Amygdala (tissue), 56 donors: ENCODE data around the gene ST8SIA5.
A peak's percentile ranks its signal among the peaks of the same experiment; 100 is the strongest.

Experiments
- DNase-seq, 56 donors: peaks; one replicate each; lab custom pipeline; 2025; lab: John Stamatoyannopoulos, UW

The ST8SIA5 gene

DNA sequence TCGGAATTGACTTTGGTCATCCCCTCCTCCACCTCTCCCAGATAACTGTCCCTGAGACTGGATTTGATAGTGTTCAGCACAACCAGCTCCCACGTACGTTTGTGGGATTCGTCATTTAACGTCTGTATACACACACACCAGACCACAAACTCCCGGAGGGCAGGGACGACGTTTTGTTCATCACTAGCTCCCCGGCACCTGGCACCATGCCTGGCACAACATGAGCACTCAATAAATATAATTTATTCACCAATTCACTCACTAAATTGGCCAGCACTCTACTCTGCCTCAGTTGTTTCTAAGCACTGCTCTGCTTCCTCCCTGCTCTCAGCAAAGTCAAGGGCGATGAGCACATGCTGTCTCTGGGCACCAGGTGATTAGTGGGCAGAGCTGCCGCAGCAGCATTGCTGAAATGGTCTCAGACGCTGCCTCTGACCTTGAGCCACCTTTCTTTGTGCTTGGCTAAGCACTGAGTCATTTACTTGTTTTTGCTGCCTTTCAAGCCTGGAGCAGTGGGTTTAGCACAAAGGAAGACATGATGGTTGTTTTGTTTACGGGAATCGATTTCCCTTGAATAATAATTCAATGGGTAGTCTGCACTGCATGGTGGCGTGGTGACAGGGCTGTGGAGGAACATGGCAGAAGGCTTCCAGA is 80.5 kb downstream of the ST8SIA5 start:
- peak in 1 of 56 donors; percentile 12 for DNase-seq

DNA sequence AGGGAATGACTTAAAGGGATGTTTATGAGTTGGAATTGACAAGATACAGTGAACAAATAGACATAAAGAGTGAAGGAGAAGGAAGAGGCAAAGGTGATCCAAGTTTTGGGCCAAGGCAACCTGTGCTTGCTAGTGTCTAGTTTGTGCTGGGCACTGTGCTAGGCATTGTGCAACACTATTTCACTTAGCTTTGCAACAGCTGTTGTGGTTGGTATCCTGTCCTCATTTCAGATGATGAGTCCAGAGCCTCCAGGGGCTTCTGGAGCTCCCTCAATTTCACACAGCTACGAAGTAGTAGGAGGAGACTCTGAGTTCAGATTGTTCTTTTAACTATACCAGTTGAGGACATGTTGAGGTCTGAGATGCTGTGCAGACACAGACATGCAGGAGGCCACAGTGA is 81.7 kb downstream of the ST8SIA5 start:
- DNase-seq: no peak

DNA sequence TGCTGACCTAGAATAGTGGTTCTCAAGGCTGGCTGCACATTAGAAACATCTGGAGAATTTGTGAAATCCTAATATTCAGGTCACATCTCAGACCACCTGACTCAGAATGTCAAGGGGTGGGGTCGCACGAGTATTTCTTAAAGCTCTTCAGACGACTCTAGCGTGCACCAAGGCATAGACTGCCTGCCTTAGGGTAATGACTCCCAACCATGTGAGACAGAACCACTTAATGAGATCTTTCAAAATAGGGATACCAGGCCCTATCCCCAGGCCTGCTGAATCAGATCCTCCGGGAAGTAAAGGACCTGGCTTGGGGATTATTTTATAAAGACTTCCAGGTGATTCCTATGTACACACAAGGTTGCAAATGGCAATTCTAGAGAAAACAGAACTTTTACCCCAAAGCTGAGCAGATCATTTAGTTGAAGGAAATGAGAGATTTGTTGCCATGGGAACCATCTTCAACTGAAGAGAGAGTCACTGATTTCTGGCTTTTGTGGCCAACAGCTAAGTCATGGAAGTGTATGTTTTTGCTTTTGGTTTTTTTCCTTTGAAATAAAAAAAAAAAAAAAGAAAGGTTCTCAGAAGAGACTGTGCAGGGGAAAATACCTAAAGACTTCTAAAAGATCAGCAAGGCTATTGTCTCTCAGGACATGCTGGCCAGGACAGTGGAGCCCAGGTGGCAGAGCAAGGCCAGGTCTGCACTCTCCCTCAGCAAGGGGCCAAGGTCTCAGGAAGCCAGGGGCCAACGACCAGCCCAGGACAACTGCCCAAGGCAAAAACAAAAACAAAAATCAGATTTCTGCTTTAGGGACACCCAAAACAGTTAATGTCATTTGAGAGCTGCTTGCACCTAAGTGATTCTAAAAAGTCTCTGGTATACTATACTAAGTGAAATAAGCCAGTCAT is 84.5 kb downstream of the ST8SIA5 start:
- DNase-seq: no peak

DNA sequence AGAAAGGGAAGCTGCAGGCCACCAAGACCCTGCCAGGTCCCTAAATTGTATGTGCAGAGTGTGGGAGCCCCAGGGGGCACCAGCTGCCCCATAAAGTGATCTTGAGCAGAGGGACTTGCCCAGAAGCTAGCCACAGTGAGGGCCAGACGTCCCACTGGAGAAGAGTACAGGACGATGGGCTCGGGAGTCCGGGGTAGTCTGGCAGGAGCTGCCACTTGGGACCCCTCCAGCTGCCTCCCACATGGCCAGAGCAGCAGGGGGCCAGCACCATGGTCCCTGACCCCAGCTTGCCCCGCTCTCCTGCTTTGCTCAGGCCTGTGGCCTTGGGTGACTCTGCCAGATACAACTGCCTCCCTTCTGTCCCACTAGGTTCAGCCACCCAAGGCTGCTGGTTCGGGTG is 88.2 kb downstream of the ST8SIA5 start:
- DNase-seq: no peak

DNA sequence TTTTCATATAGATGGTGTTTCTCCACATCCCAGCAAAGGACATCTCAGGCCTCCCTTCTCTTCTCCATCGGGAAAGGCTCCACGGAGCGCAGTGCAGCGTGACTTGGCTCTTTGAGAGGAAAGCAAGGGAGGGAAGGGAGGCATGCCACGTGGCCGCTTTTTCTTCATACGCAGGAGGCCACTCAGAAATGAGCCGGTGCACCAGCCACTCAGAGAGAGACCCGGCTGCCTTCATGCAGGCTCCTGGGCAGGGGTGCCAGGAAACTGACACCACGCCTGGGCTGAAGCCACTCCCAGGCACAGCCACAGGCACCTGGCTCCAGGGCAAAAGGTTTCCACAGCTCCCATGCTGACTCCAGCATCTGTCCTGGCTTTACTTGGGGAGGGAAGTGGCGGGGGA is 88.7 kb downstream of the ST8SIA5 start:
- DNase-seq: peak in 1 of 56 donors; percentile 11

DNA sequence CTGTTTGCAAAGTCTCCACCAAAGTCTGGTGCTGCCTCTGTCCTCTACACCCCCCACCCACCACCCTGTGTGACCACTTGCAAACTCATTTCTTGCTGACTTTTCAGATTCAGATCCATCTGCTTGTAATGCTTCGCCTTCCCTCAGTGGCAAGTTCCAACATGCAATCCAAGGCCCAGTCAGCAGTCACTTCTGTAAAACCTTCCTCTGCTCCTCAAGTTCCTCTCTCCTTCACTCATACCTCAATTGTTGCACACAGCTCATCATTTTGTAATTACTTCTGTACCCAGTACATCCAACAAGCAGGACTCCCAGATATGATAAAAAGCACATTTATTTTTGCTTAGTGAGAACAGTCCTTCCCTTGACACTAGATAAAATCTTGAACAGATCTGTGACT is 93.3 kb downstream of the ST8SIA5 start:
- DNase-seq: no peak

DNA sequence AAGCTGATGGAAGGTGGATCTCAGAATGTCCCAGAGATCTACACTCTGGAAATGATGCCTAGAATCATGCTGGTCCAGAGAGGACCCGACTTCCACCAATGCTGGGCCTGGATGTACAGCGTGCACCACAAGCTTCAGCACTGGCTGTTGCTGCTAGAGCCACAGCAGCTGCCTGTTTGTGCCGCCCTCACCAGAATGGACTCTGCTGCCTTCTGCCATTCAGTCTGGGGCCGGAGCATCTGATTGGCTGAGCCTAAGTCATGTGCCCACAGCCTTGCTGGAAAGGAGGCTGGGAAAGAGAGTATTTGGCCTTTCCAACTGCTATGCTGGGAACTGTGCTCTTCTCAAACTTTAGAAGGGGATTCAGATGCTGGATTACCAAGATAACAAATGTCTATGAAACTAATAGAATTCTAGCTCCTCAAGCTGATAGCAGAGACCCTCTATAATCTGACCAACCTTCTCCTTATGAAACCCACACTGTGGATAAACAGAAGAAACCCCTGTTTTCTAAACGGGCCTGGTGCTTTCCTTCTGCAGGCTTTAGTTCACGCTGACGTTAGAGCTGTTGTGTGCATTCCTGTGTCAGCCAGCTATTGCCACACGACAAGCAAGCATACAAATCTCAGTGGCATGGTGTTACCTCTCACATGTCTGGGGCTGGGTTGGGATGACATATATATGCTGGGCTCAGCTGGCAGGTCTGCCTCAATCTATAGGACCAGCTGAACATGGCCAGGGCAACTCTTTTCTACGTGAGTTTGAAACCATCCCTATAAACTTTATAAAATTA is 95.7 kb downstream of the ST8SIA5 start:
- peak in 55 of 56 donors; percentile 9 to 92 (median 71) for DNase-seq

DNA sequence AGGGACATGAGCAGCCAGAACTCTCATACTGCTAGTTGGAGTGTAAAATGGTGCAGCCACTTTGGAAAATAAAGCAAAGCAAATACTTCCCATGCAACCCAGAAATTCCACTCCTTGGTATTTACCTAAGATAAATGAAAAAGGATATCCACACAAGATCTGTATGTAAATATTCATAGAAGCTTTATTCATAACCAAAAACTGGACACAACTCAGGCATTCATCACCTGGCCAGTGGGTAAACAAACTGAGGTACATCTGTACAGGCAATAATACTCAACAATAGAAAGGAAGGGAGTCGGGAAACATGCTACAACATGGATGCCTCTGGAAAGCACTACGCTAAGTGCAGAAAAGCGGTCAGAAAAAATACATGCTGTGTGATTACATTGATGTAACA is 97.4 kb downstream of the ST8SIA5 start:
- no peak for DNase-seq

DNA sequence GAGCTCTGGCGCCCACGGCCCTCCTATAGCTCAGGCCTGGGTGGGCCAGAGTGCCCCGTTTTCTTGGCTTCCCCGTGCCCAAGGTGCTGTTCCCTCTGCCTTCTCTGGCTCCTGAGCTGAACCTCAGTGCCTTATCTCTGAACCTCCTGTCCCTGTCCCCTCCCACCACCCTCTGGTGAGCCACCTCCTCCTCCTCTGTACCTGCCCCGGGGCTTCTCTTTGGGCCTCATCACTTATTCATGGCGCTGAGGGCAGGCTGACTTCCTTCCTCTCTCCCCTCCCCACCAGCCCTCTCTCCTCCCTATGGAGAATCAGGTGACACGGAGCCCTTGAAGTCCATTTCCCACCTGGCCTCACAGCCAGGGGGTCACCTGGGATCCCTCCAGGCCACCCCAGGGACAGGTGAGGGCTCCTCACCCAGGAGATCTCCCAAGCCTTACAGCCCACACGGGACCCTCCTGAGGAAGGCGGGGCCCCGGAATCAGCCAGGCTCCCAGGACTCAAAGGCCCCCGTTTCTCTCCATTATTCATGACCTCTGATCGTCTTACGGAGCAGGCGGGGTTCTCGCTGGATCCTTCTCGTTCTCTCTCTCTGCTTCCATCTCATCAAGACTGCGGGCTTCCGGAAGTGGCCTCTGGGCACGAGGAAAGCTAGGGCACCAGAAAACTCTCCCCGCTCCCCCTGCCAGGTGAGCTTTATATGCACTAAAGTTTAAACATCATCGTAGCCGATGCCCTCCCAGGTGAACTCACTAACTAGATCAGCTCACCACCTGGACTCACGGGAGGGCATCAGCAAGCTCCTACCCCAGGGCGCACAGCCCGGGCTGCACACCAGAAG is 99.5 kb downstream of the ST8SIA5 start, which contains the start of gene LOXHD1:
LOXHD1 (minus strand) TSS at position 106 of the 841 bp plus-strand sequence. CDS start 187 bp downstream, outside the sequence.
- no peak for DNase-seq

DNA sequence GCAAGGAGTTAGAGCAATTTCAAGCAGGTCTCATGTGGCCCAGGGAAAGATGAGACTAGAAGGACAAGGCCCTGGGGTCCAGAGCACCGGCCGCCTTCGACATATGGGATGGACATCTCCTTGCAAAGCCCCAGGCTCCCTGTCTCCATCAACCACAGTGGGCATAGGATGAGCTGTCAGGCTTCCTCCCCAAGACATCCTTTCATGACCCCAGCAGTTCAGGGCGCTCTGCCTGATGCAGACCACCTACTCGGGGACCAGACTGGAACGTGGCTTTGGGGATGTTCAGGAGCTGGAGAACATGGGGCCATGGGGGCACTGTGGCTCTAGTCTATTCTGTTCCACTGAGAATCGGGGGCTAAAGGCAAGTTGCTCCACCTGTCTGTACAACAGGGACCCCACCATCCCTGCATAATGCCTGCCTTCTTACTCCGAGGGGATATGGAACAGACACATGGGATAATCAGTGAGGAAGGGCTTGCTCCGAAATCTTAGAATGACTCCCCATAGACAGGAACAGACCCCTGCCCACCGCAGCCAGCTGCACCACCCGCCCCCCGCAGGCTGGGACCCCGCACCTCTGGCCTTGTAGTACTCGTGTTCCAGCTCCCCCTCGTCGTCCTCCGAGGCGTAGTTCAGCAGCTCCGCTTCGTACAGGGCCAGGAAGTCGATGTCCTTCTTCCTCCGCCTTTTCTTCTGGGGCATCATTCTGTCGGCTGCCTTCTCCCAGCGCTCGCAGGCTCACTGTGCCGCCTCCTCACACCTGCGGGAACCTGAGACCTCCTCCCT is 100.3 kb downstream of the ST8SIA5 start:
- no peak for DNase-seq

DNA sequence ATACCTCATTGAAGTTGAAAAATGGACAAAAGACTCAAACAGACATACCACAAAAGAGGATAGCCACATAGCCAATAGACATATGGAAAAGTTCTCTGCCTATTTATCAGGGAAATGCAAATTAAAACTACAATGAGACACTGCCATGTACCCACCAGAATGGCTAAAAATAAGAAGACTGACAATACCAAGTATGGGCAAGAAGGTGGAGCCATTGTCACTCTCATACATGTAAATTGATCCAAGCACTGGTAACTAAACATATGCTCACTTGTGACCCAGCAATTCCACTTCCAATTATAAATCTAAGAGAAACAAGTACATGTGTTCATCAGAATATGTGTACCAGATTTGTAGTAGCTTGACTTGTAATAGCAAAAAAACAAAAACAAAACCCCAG is 104.5 kb downstream of the ST8SIA5 start:
- no peak for DNase-seq

DNA sequence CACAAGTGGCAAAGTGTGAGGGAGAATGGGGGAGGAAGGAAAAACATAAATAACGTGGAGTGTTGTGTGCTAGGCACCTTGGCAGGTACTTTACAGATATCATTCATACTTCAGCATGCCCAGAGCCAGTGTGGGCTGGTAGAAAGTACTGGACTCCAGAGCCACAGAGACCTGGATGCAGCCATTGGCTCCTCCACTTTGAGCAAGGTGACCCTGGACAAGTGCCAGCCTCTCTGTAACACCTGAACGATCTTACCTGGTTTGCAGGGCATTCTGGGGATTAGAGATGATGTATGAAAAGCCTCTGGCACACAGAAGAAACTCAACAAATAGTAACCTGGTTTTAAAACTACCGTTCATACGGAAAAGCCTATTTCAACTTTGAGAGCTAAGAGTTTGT is 106.2 kb downstream of the ST8SIA5 start:
- no peak for DNase-seq

DNA sequence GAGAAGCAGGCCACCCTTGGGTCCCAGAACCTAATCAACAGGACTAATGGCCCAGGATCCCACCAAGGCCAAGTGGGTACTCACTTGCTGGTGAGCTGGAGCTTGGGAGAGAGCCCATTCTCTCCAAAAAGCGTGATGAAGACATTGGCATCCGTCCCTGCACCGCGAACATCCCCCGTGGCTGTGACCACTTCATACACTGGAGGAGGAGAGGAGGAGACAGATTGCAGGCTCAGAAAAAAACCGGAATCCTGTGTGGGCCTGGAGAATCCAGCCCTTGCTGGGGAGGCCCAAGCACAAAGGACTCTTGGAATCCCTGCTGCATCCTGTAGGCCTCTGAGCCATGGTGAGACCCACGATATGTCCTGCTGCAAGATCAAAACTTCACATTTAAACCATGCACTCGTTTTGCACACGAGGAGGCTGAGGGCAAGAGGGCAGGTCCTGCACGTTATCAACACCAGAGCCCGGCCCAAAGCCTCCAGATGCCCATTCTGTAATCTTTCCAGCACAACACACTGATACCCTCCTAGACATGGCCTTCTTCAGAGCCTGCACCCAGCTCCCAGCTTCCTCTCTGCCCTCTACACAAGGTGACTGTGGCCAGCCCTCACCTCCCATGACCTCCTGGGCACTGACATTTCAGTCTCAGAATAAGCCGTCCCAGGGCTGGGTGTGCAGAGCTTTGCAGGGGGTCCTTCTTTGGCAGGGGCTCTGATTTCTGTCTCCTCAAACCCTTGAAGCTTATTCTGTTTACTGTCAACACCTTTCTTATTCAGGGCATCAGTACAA is 107.6 kb downstream of the ST8SIA5 start:
- no peak for DNase-seq

DNA sequence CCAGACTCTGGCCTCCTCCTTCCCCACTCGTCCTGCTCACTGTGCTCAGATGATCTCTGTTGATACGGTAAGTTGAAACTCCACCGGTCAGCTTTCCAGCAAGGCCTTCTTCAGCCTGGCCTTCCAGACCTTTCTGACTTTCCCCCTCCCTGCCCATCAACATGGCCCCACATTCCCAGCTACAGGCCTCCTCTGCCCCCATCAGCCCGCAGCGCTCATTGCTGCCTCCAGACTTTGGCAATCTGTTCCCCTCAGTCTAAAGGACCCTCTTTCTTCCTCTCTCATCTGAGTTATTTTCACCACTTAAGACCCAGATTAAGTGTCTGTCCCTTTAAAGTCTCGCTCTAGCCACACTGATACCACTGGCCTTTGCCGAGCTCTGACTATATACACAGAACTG is 110.4 kb downstream of the ST8SIA5 start:
- no peak for DNase-seq

DNA sequence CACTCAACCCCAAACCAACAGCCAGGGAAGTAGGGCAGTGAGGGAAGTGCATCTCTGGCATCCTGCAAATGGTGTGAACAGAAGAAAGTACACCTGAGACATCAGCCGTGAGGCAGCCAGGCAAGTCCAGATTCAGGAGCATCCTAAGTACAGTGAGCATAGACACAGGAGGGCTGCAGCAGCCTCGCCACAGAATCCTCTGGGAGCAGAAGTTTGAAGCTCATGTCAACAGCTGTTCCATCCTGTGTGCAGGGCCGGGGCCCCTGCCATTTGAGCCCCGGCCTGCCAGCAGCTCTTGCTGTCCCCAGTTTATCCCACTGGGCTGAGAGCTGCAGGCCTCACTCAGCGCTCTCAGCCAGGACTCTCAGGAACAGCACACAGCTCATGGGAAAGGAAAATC is 114.3 kb downstream of the ST8SIA5 start:
- no peak for DNase-seq

DNA sequence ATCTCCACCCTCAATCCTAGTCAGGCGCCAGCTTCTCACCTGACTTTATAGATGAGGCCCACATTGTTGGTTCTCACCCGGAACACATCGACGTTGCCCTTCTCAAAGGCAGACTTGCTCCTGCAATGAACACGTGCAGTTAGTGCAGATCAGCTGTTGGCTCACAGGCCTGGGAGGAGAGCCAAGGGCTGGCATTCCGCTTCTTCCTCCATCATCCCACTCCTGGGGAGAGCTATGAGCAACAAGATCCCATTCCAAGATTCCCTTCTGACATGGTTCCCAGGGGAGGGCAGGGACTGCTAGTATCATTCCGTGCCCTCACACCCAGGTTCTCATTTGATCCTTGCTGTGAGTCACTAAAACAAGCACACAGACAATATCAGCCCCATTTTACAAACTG is 114.9 kb downstream of the ST8SIA5 start:
- DNase-seq: no peak

DNA sequence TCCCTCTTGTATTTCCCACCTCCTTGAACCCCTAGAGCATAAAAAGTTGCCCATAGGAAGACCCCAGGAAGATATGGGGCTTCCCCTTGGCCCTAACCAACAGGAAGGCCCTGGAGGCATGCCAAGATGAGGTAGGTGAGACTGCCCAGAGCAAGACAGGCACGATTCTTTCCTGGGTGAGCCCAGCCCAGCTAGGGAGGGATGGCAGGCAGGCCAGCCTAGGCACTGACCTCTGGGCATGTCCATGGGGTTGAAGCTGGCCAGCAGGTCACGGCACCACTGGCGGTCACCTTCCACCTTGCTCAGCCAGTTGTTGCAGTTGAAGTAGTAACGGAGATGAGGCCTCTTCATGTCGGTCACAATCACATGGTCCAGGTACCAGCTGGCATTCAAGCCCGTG is 117.5 kb downstream of the ST8SIA5 start:
- no peak for DNase-seq

DNA sequence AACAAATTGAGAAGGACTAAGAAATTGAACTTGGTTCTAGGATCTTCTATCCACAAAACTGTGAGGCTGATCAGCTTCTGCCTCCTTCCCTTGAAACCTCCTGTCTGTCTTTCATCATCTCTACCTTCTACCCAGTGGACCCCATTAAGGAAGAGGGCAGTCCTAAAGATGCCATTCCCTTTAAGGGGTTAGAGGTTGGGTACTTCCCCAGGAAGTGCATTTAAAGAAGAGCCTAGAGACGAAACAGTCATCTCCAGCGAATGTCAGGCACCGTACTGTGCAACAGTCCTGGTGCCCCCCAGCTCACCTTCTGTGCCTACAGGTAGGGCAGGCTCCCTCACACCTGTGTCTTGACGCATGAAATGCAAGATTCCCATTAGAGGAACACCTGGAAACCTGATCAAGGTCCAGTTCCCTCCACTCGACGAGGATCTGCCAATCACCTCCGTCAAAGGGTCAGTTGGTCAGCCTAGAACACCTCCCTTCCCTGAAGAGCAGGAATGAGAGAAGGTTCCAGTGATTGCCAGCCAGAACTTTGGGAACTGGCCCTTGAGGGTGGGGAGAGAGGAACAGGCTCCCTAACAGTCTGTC is 120.7 kb downstream of the ST8SIA5 start:
- DNase-seq: no peak
